GM12878 (cell line): ENCODE measurements around the gene JAGN1. TPM values are rescaled to one million over a fixed set of nuclear protein-coding genes. Genes with fewer than 3 reads are reported as not detected.
A peak's percentile ranks its signal among the peaks of the same experiment; 100 is the strongest.

Experiments
- ASH2L ChIP-seq: fragments of 300-600, 200-600 bp; sonication (generic); IDR thresholded peaks from 2 replicates; pipeline ENCODE4 v1.6.1; 2017; ENCODE audit warnings: low read depth, mild to moderate bottlenecking, borderline replicate concordance
- BHLHE40 ChIP-seq, 2 experiments: fragments of 450-650 bp in 1 of 2; IDR thresholded peaks; 2 replicates each; pipeline ENCODE4 v1.6.1; 2011 to 2017; ENCODE audit warnings: low read depth in 2 of 2, borderline replicate concordance in 1 of 2, improper control_type of control experiment in 1 of 2, low read length in 1 of 2, mild to moderate bottlenecking in 1 of 2
- CHD2 ChIP-seq: IDR thresholded peaks from 2 replicates; pipeline ENCODE4 v1.6.1; 2011; ENCODE audit warnings: low read depth, low read length, improper control_type of control experiment, borderline replicate concordance
- CREB1 ChIP-seq: IDR thresholded peaks from 2 replicates; pipeline ENCODE4 v1.6.1; 2012; ENCODE audit warnings: low read depth, mild to moderate bottlenecking, inconsistent platforms
- CREM ChIP-seq: IDR thresholded peaks from 2 replicates; pipeline ENCODE4 v1.6.1; 2014; ENCODE audit warnings: antibody characterized with exemption, low read depth
- EZH2 ChIP-seq: IDR thresholded peaks from 2 replicates; pipeline ENCODE4 v1.6.1; 2012; ENCODE audit warnings: low read depth, mild to moderate bottlenecking, control low read depth, inconsistent platforms, low read length, borderline replicate concordance; ENCODE audit not compliant: control insufficient read depth
- GABPA ChIP-seq: IDR thresholded peaks from 2 replicates; pipeline ENCODE4 v1.6.1; 2014; ENCODE audit warnings: antibody characterized with exemption, low read depth, mild to moderate bottlenecking, inconsistent platforms
- GATAD2B ChIP-seq: fragments of 450-650 bp; conservative IDR thresholded peaks from 2 replicates; pipeline ENCODE4 v1.6.1; 2017; ENCODE audit warnings: low read depth, mild to moderate bottlenecking, moderate library complexity
- IKZF1 ChIP-seq: fragments of 450-650 bp; conservative IDR thresholded peaks from 2 replicates; pipeline ENCODE4 v1.6.1; 2017; ENCODE audit warnings: antibody characterized with exemption, mild to moderate bottlenecking
- IKZF2 ChIP-seq, 2 experiments: fragments of 450-650 bp; IDR thresholded peaks; 2 replicates each; pipeline ENCODE4 v1.6.1; 2017; ENCODE audit warnings: mild to moderate bottlenecking in 2 of 2, moderate library complexity in 2 of 2
- LARP7 ChIP-seq: fragments of 450-650 bp; IDR thresholded peaks from 2 replicates; pipeline ENCODE4 v1.6.1; 2017; ENCODE audit warnings: mild to moderate bottlenecking
- MAX ChIP-seq: IDR thresholded peaks from 2 replicates; pipeline ENCODE4 v1.6.1; 2012; ENCODE audit warnings: low read depth, low read length, improper control_type of control experiment
- MEF2B ChIP-seq: fragments of 450-650 bp; IDR thresholded peaks from 2 replicates; pipeline ENCODE4 v1.6.1; 2018; ENCODE audit warnings: mild to moderate bottlenecking, moderate library complexity; ENCODE audit not compliant: partially characterized antibody, poor library complexity, severe bottlenecking
- MXI1 ChIP-seq: fragments of 150-350 bp; IDR thresholded peaks from 2 replicates; pipeline ENCODE4 v1.6.1; 2011; ENCODE audit warnings: low read depth, mild to moderate bottlenecking, inconsistent platforms, low read length, improper control_type of control experiment
- NR2F1 ChIP-seq: fragments of 450-650 bp; conservative IDR thresholded peaks from 2 replicates; pipeline ENCODE4 v1.6.1; 2017; ENCODE audit warnings: mild to moderate bottlenecking
- RAD21 ChIP-seq: IDR thresholded peaks from 2 replicates; pipeline ENCODE4 v1.6.1; 2011; ENCODE audit warnings: mild to moderate bottlenecking, low read depth, low read length, moderate library complexity; ENCODE audit not compliant: insufficient read depth
- RB1 ChIP-seq: fragments of 450-650 bp; formaldehyde crosslinking; IDR thresholded peaks from 2 replicates; pipeline ENCODE4 v1.6.1; 2017; ENCODE audit warnings: mild to moderate bottlenecking, borderline replicate concordance
- RFX5 ChIP-seq: IDR thresholded peaks from 2 replicates; pipeline ENCODE4 v1.6.1; 2011; ENCODE audit warnings: low read depth, low read length, improper control_type of control experiment
- RUNX3 ChIP-seq: IDR thresholded peaks from 2 replicates; pipeline ENCODE4 v1.6.1; 2012; ENCODE audit warnings: low read length, inconsistent platforms
- SIN3A ChIP-seq: IDR thresholded peaks from 2 replicates; pipeline ENCODE4 v1.6.1; 2012; ENCODE audit warnings: low read depth, low read length, improper control_type of control experiment
- SMARCA5 ChIP-seq: fragments of 450-650 bp; IDR thresholded peaks from 2 replicates; pipeline ENCODE4 v1.6.1; 2017; ENCODE audit warnings: mild to moderate bottlenecking
- SMC3 ChIP-seq: IDR thresholded peaks from 2 replicates; pipeline ENCODE4 v1.6.1; 2011; ENCODE audit warnings: low read length, improper control_type of control experiment, borderline replicate concordance
- SP1 ChIP-seq: IDR thresholded peaks from one replicate; pipeline ENCODE4 v1.6.1; 2011; ENCODE audit warnings: low read depth, low read length
- SPI1 ChIP-seq: IDR thresholded peaks from 2 replicates; pipeline ENCODE4 v1.6.1; 2011; ENCODE audit warnings: low read depth, mild to moderate bottlenecking, low read length, moderate library complexity, borderline replicate concordance; ENCODE audit not compliant: insufficient read depth
- SRF ChIP-seq, 2 experiments: IDR thresholded peaks; 2 replicates each; pipeline ENCODE4 v1.6.1; 2011; ENCODE audit warnings: low read depth in 2 of 2, low read length in 2 of 2, mild to moderate bottlenecking in 1 of 2, moderate library complexity in 1 of 2
- TBL1XR1 ChIP-seq: IDR thresholded peaks from 2 replicates; pipeline ENCODE4 v1.6.1; 2012; ENCODE audit warnings: low read depth, low read length, improper control_type of control experiment
- YY1 ChIP-seq: IDR thresholded peaks from 2 replicates; pipeline ENCODE4 v1.6.1; 2011; ENCODE audit warnings: low read depth, mild to moderate bottlenecking, low read length
- ZBED1 ChIP-seq: IDR thresholded peaks from 2 replicates; pipeline ENCODE4 v1.6.1; 2016; ENCODE audit warnings: borderline replicate concordance
- ZNF217 ChIP-seq: fragments of 450-650 bp; IDR thresholded peaks from 2 replicates; pipeline ENCODE4 v1.6.1; 2017; ENCODE audit warnings: antibody characterized with exemption, mild to moderate bottlenecking
- ZNF24 ChIP-seq: fragments of 450-650 bp; IDR thresholded peaks from 2 replicates; pipeline ENCODE4 v1.6.1; 2017; ENCODE audit warnings: antibody characterized with exemption, mild to moderate bottlenecking
- polyA plus RNA-seq, 11 experiments: library from polyadenylated mRNA; depleted of rRNA in 4 of 11; unstranded in 6 of 11; stranded (reverse) in 5 of 11; fragments of >200 nt; fragmentation: Nextera tagmentation in 4 of 11; fragmentation: Illumina TruSeq in 1 of 11; extraction: Ambion mirVana in 4 of 11; extraction: Trizol in 1 of 11; gene quantifications; 1 replicate in 1 of 11; 2 replicates in 10 of 11; pipeline versions ENCODE4 v1.2.1 to v1.2.3, GENCODE V29; 2011 to 2016; ENCODE audit warnings: inconsistent platforms in 2 of 11, missing spikeins in 2 of 11, low read depth in 1 of 11
- total RNA-seq, 4 experiments: library from RNA; depleted of rRNA in 3 of 4; stranded (reverse); fragments of >200 nt in 3 of 4; fragmentation: Illumina TruSeq in 1 of 4; extraction: Trizol in 1 of 4; gene quantifications; 2 replicates each; pipeline versions ENCODE4 v1.2.1 to v1.2.3, GENCODE V29; 2013 to 2021
- TF ChIP-seq, protein P1 (sequence below), 3 experiments: IDR thresholded peaks in 2 of 3; conservative IDR thresholded peaks in 1 of 3; 2 replicates each; pipeline ENCODE4 v1.5.1; 2011; ENCODE audit warnings: low read depth in 3 of 3, low read length in 3 of 3, mild to moderate bottlenecking in 3 of 3, control low read depth in 2 of 3, moderate library complexity in 2 of 3, inconsistent platforms in 1 of 3, mixed read lengths in 1 of 3; ENCODE audit not compliant: control insufficient read depth in 2 of 3, insufficient read depth in 1 of 3; ENCODE audit errors: extremely low read depth in 1 of 3

The JAGN1 gene
- total and polyA plus RNA-seq, 10 of the 15 experiments (the other 5 are each of a cell fraction or from before 2014, with no cell fraction given) = 23.3 to 56.0 (median 35.4) TPM

- 0 out of 2 replicates have a peak, but pooled peaks have one; percentile 49 for TF ChIP-seq YY1
- peak; percentile 91; the same call in 1 of the 2 replicates for TF ChIP-seq SMARCA5
- TF ChIP-seq TBL1XR1 = no peak
- no peak for TF ChIP-seq ZBED1
- TF ChIP-seq IKZF2 (IDR thresholded peaks at IDR 0.05) = peak in 1 of 2 experiments; percentile 46; a peak in 1 of 4 replicates
- TF ChIP-seq RB1 = 0 out of 2 replicates have a peak, but pooled peaks have one; percentile 42
- peak; percentile 56 for TF ChIP-seq MXI1
- no peak for TF ChIP-seq SPI1
- TF ChIP-seq SP1 = no peak
- TF ChIP-seq SIN3A = 0 out of 2 replicates have a peak, but pooled peaks have one; percentile 74
- TF ChIP-seq, protein P1, sequence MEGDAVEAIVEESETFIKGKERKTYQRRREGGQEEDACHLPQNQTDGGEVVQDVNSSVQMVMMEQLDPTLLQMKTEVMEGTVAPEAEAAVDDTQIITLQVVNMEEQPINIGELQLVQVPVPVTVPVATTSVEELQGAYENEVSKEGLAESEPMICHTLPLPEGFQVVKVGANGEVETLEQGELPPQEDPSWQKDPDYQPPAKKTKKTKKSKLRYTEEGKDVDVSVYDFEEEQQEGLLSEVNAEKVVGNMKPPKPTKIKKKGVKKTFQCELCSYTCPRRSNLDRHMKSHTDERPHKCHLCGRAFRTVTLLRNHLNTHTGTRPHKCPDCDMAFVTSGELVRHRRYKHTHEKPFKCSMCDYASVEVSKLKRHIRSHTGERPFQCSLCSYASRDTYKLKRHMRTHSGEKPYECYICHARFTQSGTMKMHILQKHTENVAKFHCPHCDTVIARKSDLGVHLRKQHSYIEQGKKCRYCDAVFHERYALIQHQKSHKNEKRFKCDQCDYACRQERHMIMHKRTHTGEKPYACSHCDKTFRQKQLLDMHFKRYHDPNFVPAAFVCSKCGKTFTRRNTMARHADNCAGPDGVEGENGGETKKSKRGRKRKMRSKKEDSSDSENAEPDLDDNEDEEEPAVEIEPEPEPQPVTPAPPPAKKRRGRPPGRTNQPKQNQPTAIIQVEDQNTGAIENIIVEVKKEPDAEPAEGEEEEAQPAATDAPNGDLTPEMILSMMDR (IDR thresholded peaks at IDR 0.05 in 2 of 3, conservative IDR thresholded peaks at IDR 0.05 in 1 of 3; ENCODE audit: control insufficient read depth in 2 of 3, extremely low read depth in 1 of 3, insufficient read depth in 1 of 3, low read depth in 3 of 3, low read length in 3 of 3) = peak; percentile 82 to 93 (median 90)
- peak; percentile 15; the same call in 1 of the 2 replicates for TF ChIP-seq RUNX3
- TF ChIP-seq SRF (IDR thresholded peaks at IDR 0.05; ENCODE audit: low read depth in 2 of 2, low read length in 2 of 2) = 0 out of 4 replicates have a peak, but pooled peaks of 1 of the 2 experiments have one; percentile 56
- TF ChIP-seq MEF2B = peak; percentile 7
- peak; percentile 61 for TF ChIP-seq NR2F1
- peak; percentile 94 for TF ChIP-seq GATAD2B
- TF ChIP-seq ASH2L = no peak
- 0 out of 2 replicates have a peak, but pooled peaks have one; percentile 43 for TF ChIP-seq CREB1
- peak; percentile 46; the same call in 1 of the 2 replicates for TF ChIP-seq MAX
- no peak for TF ChIP-seq CHD2
- no peak for TF ChIP-seq RFX5
- TF ChIP-seq RAD21 = peak; percentile 61
- TF ChIP-seq ZNF217 = peak; percentile 16; the same call in 1 of the 2 replicates
- TF ChIP-seq BHLHE40 (IDR thresholded peaks at IDR 0.05; ENCODE audit: borderline replicate concordance in 1 of 2, low read depth in 2 of 2, low read length in 1 of 2) = peak in 1 of 2 experiments; percentile 64; a peak in 2 of 4 replicates
- no peak for TF ChIP-seq EZH2
- TF ChIP-seq GABPA = no peak
- TF ChIP-seq ZNF24 = peak; percentile 62; the same call in 1 of the 2 replicates
- peak; percentile 86 for TF ChIP-seq LARP7
- TF ChIP-seq SMC3 = peak; percentile 59; the same call in 1 of the 2 replicates
- peak; percentile 42; the same call in 1 of the 2 replicates for TF ChIP-seq CREM
- TF ChIP-seq IKZF1 = peak; percentile 82
Observed at GRCh38 chr3:9932843-9933560, 42.6 kb downstream of the JAGN1 start (continued).
